Endothelial cell of umbilical vein (primary cell): ENCODE data around the gene USP43. TPM values are rescaled to one million over a fixed set of nuclear protein-coding genes. Genes with fewer than 3 reads are reported as not detected.

Experiments used
- BruUV-seq: library from RNA; stranded (reverse); fragments of 400-500 nt; replicated peaks from 2 replicates; lab custom pipeline; 2021; lab: Mats Ljungman, UMichigan
- CTCF ChIA-PET: fragments of 300-600, 350-600 bp; sonication (Branson Sonifier 250); formaldehyde crosslinking; loops from one replicate; lab custom pipeline; 2021; ENCODE audit warnings: antibody characterized with exemption, inconsistent platforms; lab: Charles Lee
- POLR2A ChIA-PET: fragments of 300-600, 350-600 bp; sonication (Branson Sonifier 250); formaldehyde crosslinking; loops from one replicate; lab custom pipeline; 2021; ENCODE audit warnings: antibody characterized with exemption, inconsistent platforms; lab: Charles Lee
- DNase-seq: peaks from one replicate; pipeline ENCODE4 v3.0.0-alpha.2; 2011; ENCODE audit warnings: low read depth, low spot score
- FAIRE-seq: peaks from 2 replicates; lab custom pipeline; 2011; peaks lifted over from hg19 to GRCh38; lab: Jason Lieb, UNC
- H2AFZ ChIP-seq: 2 replicates; pipeline ENCODE4 v1.6.0; 2012; ENCODE audit warnings: low read depth, low read length, control low read depth, inconsistent platforms
- H3K27ac ChIP-seq: 2 replicates; pipeline ENCODE4 v1.5.1; 2011; ENCODE audit warnings: low read depth, mild to moderate bottlenecking, control low read depth, low read length, moderate library complexity; ENCODE audit not compliant: insufficient read depth
- H3K27me3 ChIP-seq, 2 experiments: 2 replicates each; pipeline versions ENCODE4 v1.6.0 to v1.6.1; 2011; ENCODE audit warnings: low read length in 2 of 2, mixed read lengths in 1 of 2; ENCODE audit not compliant: control insufficient read depth in 2 of 2, insufficient read depth in 2 of 2
- H3K36me3 ChIP-seq, 2 experiments: 2 replicates in 1 of 2; 3 replicates in 1 of 2; pipeline ENCODE4 v1.5.1; 2011; ENCODE audit warnings: low read length in 2 of 2, mild to moderate bottlenecking in 1 of 2, moderate library complexity in 1 of 2; ENCODE audit not compliant: control insufficient read depth in 2 of 2, insufficient read depth in 2 of 2; ENCODE audit errors: extremely low read depth in 1 of 2
- H3K4me1 ChIP-seq: 3 replicates; pipeline ENCODE4 v1.5.1; 2011; ENCODE audit warnings: mild to moderate bottlenecking, low read length; ENCODE audit not compliant: control insufficient read depth, insufficient read depth; ENCODE audit errors: extremely low read depth
- H3K4me2 ChIP-seq: 2 replicates; pipeline ENCODE4 v1.6.1; 2011; ENCODE audit warnings: low read length, control low read depth, mixed read lengths; ENCODE audit not compliant: insufficient read depth
- H3K4me3 ChIP-seq, 3 experiments: fragments of 200-600 bp in 1 of 3; sonication (generic), shearing (Covaris generic) in 1 of 3; replicated peaks in 1 of 3; 2 replicates each; pipeline ENCODE4 v1.5.1; 2011 to 2016; ENCODE audit warnings: control low read depth in 3 of 3, low read length in 3 of 3, mild to moderate bottlenecking in 2 of 3, inconsistent platforms in 1 of 3, low read depth in 1 of 3, moderate library complexity in 1 of 3; ENCODE audit not compliant: insufficient read depth in 1 of 3
- H3K79me2 ChIP-seq: 2 replicates; pipeline ENCODE4 v1.6.0; 2012; ENCODE audit warnings: low read length, inconsistent platforms; ENCODE audit not compliant: control insufficient read depth, insufficient read depth
- H3K9ac ChIP-seq: replicated peaks from 2 replicates; pipeline ENCODE3; 2011; ENCODE audit warnings: low read length, control low read depth; ENCODE audit not compliant: insufficient read depth; ENCODE audit errors: extremely low read depth
- H3K9me1 ChIP-seq: replicated peaks from 3 replicates; pipeline ENCODE4 v1.6.0; 2011; ENCODE audit warnings: mild to moderate bottlenecking, low read length; ENCODE audit not compliant: control insufficient read depth, insufficient read depth; ENCODE audit errors: extremely low read depth
- H3K9me3 ChIP-seq: replicated peaks from 2 replicates; pipeline ENCODE4 v1.5.1; 2012; ENCODE audit warnings: low read length, inconsistent platforms; ENCODE audit not compliant: control insufficient read depth, insufficient read depth
- H4K20me1 ChIP-seq: replicated peaks from 2 replicates; pipeline ENCODE3; 2011; ENCODE audit warnings: mild to moderate bottlenecking, low read length; ENCODE audit not compliant: control insufficient read depth, insufficient read depth; ENCODE audit errors: extremely low read depth
- EZH2 ChIP-seq: IDR thresholded peaks from 2 replicates; pipeline ENCODE4 v1.6.1; 2012; ENCODE audit warnings: borderline replicate concordance, low read depth, mild to moderate bottlenecking, moderate library complexity, low read length, inconsistent platforms; ENCODE audit not compliant: severe bottlenecking
- FOS ChIP-seq: IDR thresholded peaks from 2 replicates; pipeline ENCODE4 v1.6.1; 2011; ENCODE audit warnings: mild to moderate bottlenecking, low read length, moderate library complexity, borderline replicate concordance; ENCODE audit not compliant: insufficient read depth
- GATA2 ChIP-seq: IDR thresholded peaks from 2 replicates; pipeline ENCODE4 v1.7.0; 2011; ENCODE audit warnings: low read depth, mild to moderate bottlenecking, moderate library complexity, mixed read lengths, low read length; ENCODE audit not compliant: insufficient read length, insufficient read depth
- JUN ChIP-seq: IDR thresholded peaks from 2 replicates; pipeline ENCODE4 v1.6.1; 2011; ENCODE audit warnings: borderline replicate concordance, low read depth; ENCODE audit not compliant: insufficient read length, insufficient read depth
- MAX ChIP-seq: IDR thresholded peaks from 2 replicates; pipeline ENCODE4 v1.6.1; 2011; ENCODE audit not compliant: insufficient read depth, insufficient read length
- MYC ChIP-seq: IDR thresholded peaks from one replicate; pipeline ENCODE4 v1.6.1; 2011; ENCODE audit warnings: mild to moderate bottlenecking, low read depth, low read length
- POLR2A ChIP-seq: IDR thresholded peaks from 2 replicates; pipeline ENCODE4 v1.6.1; 2012; ENCODE audit warnings: low read depth, mild to moderate bottlenecking, control low read depth, low read length
- POLR2AphosphoS5 ChIP-seq: IDR thresholded peaks from 2 replicates; pipeline ENCODE4 v1.6.1; 2012; ENCODE audit warnings: low read depth, mild to moderate bottlenecking, control low read depth, low read length, moderate library complexity; ENCODE audit not compliant: insufficient read depth
- dilution Hi-C: fragments of 300-500 bp; cut with MboI; formaldehyde crosslinking; loops from one replicate; pipeline ENCODE4 v1.15.0; 2019; ENCODE audit warnings: low sequenced_read_pairs; ENCODE audit not compliant: extremely low pct_ligation_motif_present
- intact Hi-C: fragments of 100-400 bp; cut with micrococcal nuclease; formaldehyde crosslinking; loops from one replicate; pipeline ENCODE4 v1.10.0; 2022
- polyA plus RNA-seq, 4 experiments: library from polyadenylated mRNA; depleted of rRNA in 3 of 4; stranded (reverse) in 3 of 4; unstranded in 1 of 4; fragments of >200 nt; gene quantifications; 2 replicates each; pipeline versions ENCODE4 v1.2.1 to v1.2.3, GENCODE V29; 2011 to 2012; ENCODE audit warnings: missing spikeins in 1 of 4
- total RNA-seq: library from RNA; stranded (reverse); gene quantifications from 2 replicates; pipeline ENCODE4 v1.2.3, GENCODE V29; 2021
- TF ChIP-seq, protein P1 (sequence below), 2 donors: IDR thresholded peaks; 1 replicate in 1 of 2; 2 replicates in 1 of 2; pipeline ENCODE4 v1.5.1; 2011; ENCODE audit warnings: low read length in 2 of 2, mild to moderate bottlenecking in 2 of 2, moderate library complexity in 2 of 2, control low read depth in 1 of 2, inconsistent platforms in 1 of 2, low read depth in 1 of 2; ENCODE audit not compliant: insufficient read depth in 1 of 2; ENCODE audit errors: extremely low read depth in 1 of 2

The USP43 gene
- total and polyA plus RNA-seq, 2 donors (not counting 3 experiments of a cell fraction or from before 2014, with no cell fraction given), result 0.01 TPM; not detected in 1

DNA sequence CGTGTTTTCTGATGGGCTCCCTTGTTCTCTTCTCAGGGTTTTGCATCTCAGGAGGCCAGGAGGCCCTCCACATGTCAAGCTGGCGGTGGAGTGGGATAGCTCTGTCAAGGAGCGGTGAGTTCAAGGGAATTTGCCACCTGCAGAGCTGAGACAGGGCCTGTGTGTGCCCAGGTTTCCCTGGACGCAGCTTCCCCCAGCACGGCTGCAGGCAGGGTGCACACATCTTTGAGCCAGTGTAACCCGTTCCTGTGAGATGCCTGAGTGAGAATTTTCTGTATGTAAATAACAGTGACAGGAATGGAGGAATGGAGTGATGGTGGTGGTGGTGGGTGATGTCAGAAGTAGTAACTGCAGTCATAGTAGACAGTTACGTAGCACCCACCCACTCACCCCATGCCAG, 54.8 kb downstream of the USP43 start:
- Histone ChIP-seq H3K27me3 (no peaks in the 10 kb centered on the region), H3K4me3 (no peak overlapping the region), H3K4me1 (no peaks in the 10 kb centered on the region), H3K9me3 (no peaks in the 10 kb centered on the region), H3K27ac (no peak overlapping the region), H3K79me2 (no peaks in the 10 kb centered on the region), H3K9ac (no peak overlapping the region), H3K4me2 (no peak overlapping the region), H4K20me1 (no peaks in the 10 kb centered on the region), H3K36me3 (no peaks in the 10 kb centered on the region), H2AFZ (no peak overlapping the region), H3K9me1 (no peaks in the 10 kb centered on the region)
- DNase-seq (no peak), FAIRE-seq (no peak)
- POLR2A ChIA-PET, result no interaction called here
- dilution Hi-C loops, result no loop called here
- TF ChIP-seq MYC, result no peak
- no peak for TF ChIP-seq GATA2
- no peak for TF ChIP-seq EZH2
- TF ChIP-seq JUN, result no peak
- no peak for TF ChIP-seq POLR2AphosphoS5
- TF ChIP-seq, protein P1, sequence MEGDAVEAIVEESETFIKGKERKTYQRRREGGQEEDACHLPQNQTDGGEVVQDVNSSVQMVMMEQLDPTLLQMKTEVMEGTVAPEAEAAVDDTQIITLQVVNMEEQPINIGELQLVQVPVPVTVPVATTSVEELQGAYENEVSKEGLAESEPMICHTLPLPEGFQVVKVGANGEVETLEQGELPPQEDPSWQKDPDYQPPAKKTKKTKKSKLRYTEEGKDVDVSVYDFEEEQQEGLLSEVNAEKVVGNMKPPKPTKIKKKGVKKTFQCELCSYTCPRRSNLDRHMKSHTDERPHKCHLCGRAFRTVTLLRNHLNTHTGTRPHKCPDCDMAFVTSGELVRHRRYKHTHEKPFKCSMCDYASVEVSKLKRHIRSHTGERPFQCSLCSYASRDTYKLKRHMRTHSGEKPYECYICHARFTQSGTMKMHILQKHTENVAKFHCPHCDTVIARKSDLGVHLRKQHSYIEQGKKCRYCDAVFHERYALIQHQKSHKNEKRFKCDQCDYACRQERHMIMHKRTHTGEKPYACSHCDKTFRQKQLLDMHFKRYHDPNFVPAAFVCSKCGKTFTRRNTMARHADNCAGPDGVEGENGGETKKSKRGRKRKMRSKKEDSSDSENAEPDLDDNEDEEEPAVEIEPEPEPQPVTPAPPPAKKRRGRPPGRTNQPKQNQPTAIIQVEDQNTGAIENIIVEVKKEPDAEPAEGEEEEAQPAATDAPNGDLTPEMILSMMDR (IDR thresholded peaks at IDR 0.05; ENCODE audit: extremely low read depth in 1 of 2, insufficient read depth in 1 of 2, low read depth in 1 of 2, low read length in 2 of 2), result no peak
- no peak for TF ChIP-seq POLR2A
- no peak for TF ChIP-seq FOS
- TF ChIP-seq MAX, result no peak
- CTCF ChIA-PET, result no interaction called here
- intact Hi-C loops, result no loop called here
- BruUV-seq, result no TSS peak
